HepG2 (cell line): ENCODE data around the gene MYL11. TPM values are rescaled to one million over a fixed set of nuclear protein-coding genes. Genes with fewer than 3 reads are reported as not detected.

ENCODE experiments used
- CBX5 ChIP-seq: sonication (generic); formaldehyde crosslinking; IDR thresholded peaks from 2 replicates; pipeline ENCODE4 v1.4.0; 2020; ENCODE audit warnings: missing genetic modification reagents, borderline replicate concordance
- FOXO1 ChIP-seq: sonication (generic); formaldehyde crosslinking; IDR thresholded peaks from 2 replicates; pipeline ENCODE4 v1.4.0; 2020; ENCODE audit warnings: missing genetic modification reagents
- GZF1 ChIP-seq: sonication (generic); formaldehyde crosslinking; IDR thresholded peaks from 2 replicates; pipeline ENCODE4 v1.5.1; 2020; ENCODE audit warnings: mild to moderate bottlenecking, missing genetic modification reagents
- HNF4G ChIP-seq, 2 experiments: sonication (generic) in 1 of 2; formaldehyde crosslinking in 1 of 2; IDR thresholded peaks; 2 replicates each; pipeline versions ENCODE4 v1.4.0 to v1.6.1; 2011 to 2020; ENCODE audit warnings: borderline replicate concordance in 2 of 2, low read depth in 2 of 2, mild to moderate bottlenecking in 2 of 2, low read length in 1 of 2, missing genetic modification reagents in 1 of 2, moderate library complexity in 1 of 2
- MIER2 ChIP-seq: IDR thresholded peaks from 2 replicates; pipeline ENCODE4 v1.6.1; 2016; ENCODE audit warnings: missing biosample characterization, missing genetic modification reagents
- MLXIP ChIP-seq: sonication (generic); formaldehyde crosslinking; IDR thresholded peaks from 2 replicates; pipeline ENCODE4 v1.9.0; 2021; ENCODE audit warnings: missing genetic modification reagents, borderline replicate concordance
- NCOA2 ChIP-seq: sonication (generic); formaldehyde crosslinking; IDR thresholded peaks from 2 replicates; pipeline ENCODE4 v1.8.0; 2022; ENCODE audit warnings: inconsistent platforms
- NR2C2 ChIP-seq: sonication (generic); formaldehyde crosslinking; IDR thresholded peaks from 2 replicates; pipeline ENCODE4 v1.4.0; 2020; ENCODE audit warnings: missing genetic modification reagents, mild to moderate bottlenecking, moderate library complexity, borderline replicate concordance
- PTBP1 ChIP-seq: fragments of 200-400 bp; formaldehyde crosslinking; IDR thresholded peaks from 2 replicates; pipeline ENCODE4 v1.6.1; 2018; ENCODE audit warnings: low read length, low read depth; ENCODE audit not compliant: poor library complexity, severe bottlenecking
- SKIL ChIP-seq: sonication (generic); formaldehyde crosslinking; IDR thresholded peaks from 2 replicates; pipeline ENCODE4 v1.8.0; 2022; ENCODE audit warnings: missing genetic modification reagents, mild to moderate bottlenecking, moderate library complexity, borderline replicate concordance
- SRSF4 ChIP-seq: fragments of 200-400 bp; formaldehyde crosslinking; IDR thresholded peaks from one replicate; pipeline ENCODE4 v1.6.1; 2018; ENCODE audit warnings: mild to moderate bottlenecking, low read depth, low read length, moderate library complexity; ENCODE audit not compliant: poor library complexity, severe bottlenecking
- TOE1 ChIP-seq: sonication (generic); formaldehyde crosslinking; IDR thresholded peaks from 2 replicates; pipeline ENCODE4 v1.4.0; 2020; ENCODE audit warnings: mild to moderate bottlenecking, missing genetic modification reagents
- ZNF180 ChIP-seq: sonication (generic); formaldehyde crosslinking; IDR thresholded peaks from 2 replicates; pipeline ENCODE4 v1.4.0; 2020; ENCODE audit warnings: low read depth, missing genetic modification reagents, borderline replicate concordance
- ZNF264 ChIP-seq: sonication (generic); formaldehyde crosslinking; IDR thresholded peaks from 2 replicates; pipeline ENCODE4 v1.4.0; 2020; ENCODE audit warnings: missing genetic modification reagents
- ZNF382 ChIP-seq: sonication (generic); formaldehyde crosslinking; IDR thresholded peaks from 2 replicates; pipeline ENCODE4 v1.5.0; 2020; ENCODE audit warnings: missing genetic modification reagents, mild to moderate bottlenecking, borderline replicate concordance
- ZNF503 ChIP-seq: sonication (generic); formaldehyde crosslinking; IDR thresholded peaks from 2 replicates; pipeline ENCODE4 v1.4.0; 2020; ENCODE audit warnings: missing genetic modification reagents
- polyA plus RNA-seq, 8 experiments: library from polyadenylated mRNA; depleted of rRNA in 3 of 8; stranded (reverse) in 7 of 8; unstranded in 1 of 8; fragments of >200 nt; fragmentation: Illumina TruSeq in 4 of 8; extraction: Trizol in 4 of 8; gene quantifications; 2 replicates each; pipeline versions ENCODE4 v1.2.1 to v1.2.3, GENCODE V29; 2011 to 2016; ENCODE audit warnings: low read depth in 4 of 8, missing spikeins in 1 of 8, mixed read lengths in 1 of 8; ENCODE audit not compliant: insufficient read depth in 1 of 8
- total RNA-seq, 5 experiments: library from RNA; depleted of rRNA; stranded (reverse); fragments of >200 nt; fragmentation: Illumina TruSeq; extraction: Trizol; gene quantifications; 2 replicates each; pipeline ENCODE4 v1.2.3, GENCODE V29; 2016; ENCODE audit warnings: low read depth in 1 of 5
- TF ChIP-seq, protein P1 (sequence below): sonication (generic); formaldehyde crosslinking; IDR thresholded peaks from 2 replicates; pipeline ENCODE4 v1.5.1; 2020; ENCODE audit warnings: missing genetic modification reagents, mild to moderate bottlenecking, borderline replicate concordance

Gene MYL11
- total and polyA plus RNA-seq, 2 of the 13 experiments (the other 11 are each of a cell fraction or from before 2014, with no cell fraction given) = not detected

- TF ChIP-seq, protein P1, sequence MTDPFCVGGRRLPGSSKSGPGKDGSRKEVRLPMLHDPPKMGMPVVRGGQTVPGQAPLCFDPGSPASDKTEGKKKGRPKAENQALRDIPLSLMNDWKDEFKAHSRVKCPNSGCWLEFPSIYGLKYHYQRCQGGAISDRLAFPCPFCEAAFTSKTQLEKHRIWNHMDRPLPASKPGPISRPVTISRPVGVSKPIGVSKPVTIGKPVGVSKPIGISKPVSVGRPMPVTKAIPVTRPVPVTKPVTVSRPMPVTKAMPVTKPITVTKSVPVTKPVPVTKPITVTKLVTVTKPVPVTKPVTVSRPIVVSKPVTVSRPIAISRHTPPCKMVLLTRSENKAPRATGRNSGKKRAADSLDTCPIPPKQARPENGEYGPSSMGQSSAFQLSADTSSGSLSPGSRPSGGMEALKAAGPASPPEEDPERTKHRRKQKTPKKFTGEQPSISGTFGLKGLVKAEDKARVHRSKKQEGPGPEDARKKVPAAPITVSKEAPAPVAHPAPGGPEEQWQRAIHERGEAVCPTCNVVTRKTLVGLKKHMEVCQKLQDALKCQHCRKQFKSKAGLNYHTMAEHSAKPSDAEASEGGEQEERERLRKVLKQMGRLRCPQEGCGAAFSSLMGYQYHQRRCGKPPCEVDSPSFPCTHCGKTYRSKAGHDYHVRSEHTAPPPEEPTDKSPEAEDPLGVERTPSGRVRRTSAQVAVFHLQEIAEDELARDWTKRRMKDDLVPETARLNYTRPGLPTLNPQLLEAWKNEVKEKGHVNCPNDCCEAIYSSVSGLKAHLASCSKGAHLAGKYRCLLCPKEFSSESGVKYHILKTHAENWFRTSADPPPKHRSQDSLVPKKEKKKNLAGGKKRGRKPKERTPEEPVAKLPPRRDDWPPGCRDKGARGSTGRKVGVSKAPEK (CRISPR knock-in tag) = no peak
- TF ChIP-seq MLXIP (CRISPR knock-in tag) = no peak
- peak; percentile 57; the same call in 1 of the 2 replicates for TF ChIP-seq CBX5
- TF ChIP-seq ZNF382 (CRISPR knock-in tag) = no peak
- no peak for TF ChIP-seq PTBP1
- TF ChIP-seq MIER2 = 0 out of 2 replicates have a peak, but pooled peaks have one; percentile 61
- TF ChIP-seq GZF1 (CRISPR knock-in tag) = peak; percentile 82
- peak; percentile 89 for TF ChIP-seq ZNF264
- TF ChIP-seq SRSF4 = no peak
- TF ChIP-seq HNF4G (IDR thresholded peaks at IDR 0.05; ENCODE audit: borderline replicate concordance, low read depth, low read length) = peak; percentile 95
- TF ChIP-seq HNF4G (CRISPR knock-in tag; IDR thresholded peaks at IDR 0.05; ENCODE audit: borderline replicate concordance, low read depth) = peak; percentile 61; the same call in 1 of the 2 replicates
- TF ChIP-seq ZNF503 (CRISPR knock-in tag) = peak; percentile 66; the same call in 1 of the 2 replicates
- 0 out of 2 replicates have a peak, but pooled peaks have one; percentile 51 for TF ChIP-seq ZNF180 (CRISPR knock-in tag)
- peak; percentile 43 for TF ChIP-seq FOXO1 (CRISPR knock-in tag)
- no peak for TF ChIP-seq TOE1 (CRISPR knock-in tag)
- peak; percentile 69; the same call in 1 of the 2 replicates for TF ChIP-seq SKIL (CRISPR knock-in tag)
- peak; percentile 67; the same call in 1 of the 2 replicates for TF ChIP-seq NR2C2 (CRISPR knock-in tag)
- peak; percentile 64 for TF ChIP-seq NCOA2
Measured at GRCh38 chr16:30335598-30336474, 38.8 kb upstream of the MYL11 start (continued).
